Esophagus squamous epithelium (tissue), 5 donors: ENCODE data around the gene KDM3A. TPM values are rescaled to one million over a fixed set of nuclear protein-coding genes. Genes with fewer than 3 reads are reported as not detected.

ENCODE experiments used
- DNase-seq: peaks from one replicate; lab custom pipeline; 2025; lab: John Stamatoyannopoulos, UW
- H3K27ac ChIP-seq, 4 donors: fragments of 200-600 bp; sonication (generic); one replicate each; pipeline ENCODE4 v1.5.1; 2016 to 2019; ENCODE audit warnings: mild to moderate bottlenecking in 1 of 4
- H3K27me3 ChIP-seq, 4 donors: fragments of 200-600 bp; sonication (generic); 1 replicate in 3 of 4; 2 replicates in 1 of 4; pipeline versions ENCODE4 v1.5.1 to v1.6.0; 2017 to 2021; ENCODE audit warnings: antibody characterized with exemption in 1 of 4
- H3K36me3 ChIP-seq, 3 donors: fragments of 200-600 bp; sonication (generic); one replicate each; pipeline ENCODE4 v1.5.1; 2016 to 2019
- H3K4me1 ChIP-seq, 3 donors: fragments of 200-600 bp; sonication (generic); one replicate each; pipeline ENCODE4 v1.5.1; 2017 to 2019
- H3K4me3 ChIP-seq, 4 donors: fragments of 200-600 bp; sonication (generic); 1 replicate in 3 of 4; 2 replicates in 1 of 4; pipeline ENCODE4 v1.5.1; 2016 to 2019; ENCODE audit warnings: mild to moderate bottlenecking in 2 of 4, moderate library complexity in 1 of 4
- H3K9me3 ChIP-seq, 3 donors: fragments of 200-600 bp; sonication (generic); one replicate each; pipeline ENCODE4 v1.5.1; 2016 to 2019
- POLR2A ChIP-seq, 4 donors: fragments of 450-650 bp; IDR thresholded peaks; one replicate each; pipeline ENCODE4 v1.6.1; 2017; ENCODE audit warnings: antibody characterized with exemption in 4 of 4, mild to moderate bottlenecking in 4 of 4, moderate library complexity in 3 of 4
- WGBS, 2 donors: methylation state at CpG; one replicate each; pipeline ENCODE4 v1.1.5; 2018; 5-methylcytosine and 5-hydroxymethylcytosine counted together
- intact Hi-C: fragments of 100-400 bp; cut with DNase I; formaldehyde crosslinking; loops from one replicate; pipeline ENCODE4 v1.15.0; 2022
- total RNA-seq, 4 donors: library from RNA; depleted of rRNA; stranded (reverse); fragments of >200 nt; gene quantifications; one replicate each; pipeline ENCODE4 v1.1.0, GENCODE V29; 2016
- TF ChIP-seq, protein P1 (sequence below), 6 experiments: fragments of 450-650 bp in 4 of 6; fragments of 200-600 bp in 2 of 6; sonication (generic) in 2 of 6; IDR thresholded peaks; one replicate each; pipeline ENCODE4 v1.5.1; 2016 to 2019; ENCODE audit warnings: antibody characterized with exemption in 6 of 6, mild to moderate bottlenecking in 4 of 6, moderate library complexity in 4 of 6
- donor health status: DM: yes; HTN: yes; CAD: no.

The KDM3A gene
- total RNA-seq, 4 donors from 2014 or later: 22.0 to 60.7 (median 23.9) TPM

DNA sequence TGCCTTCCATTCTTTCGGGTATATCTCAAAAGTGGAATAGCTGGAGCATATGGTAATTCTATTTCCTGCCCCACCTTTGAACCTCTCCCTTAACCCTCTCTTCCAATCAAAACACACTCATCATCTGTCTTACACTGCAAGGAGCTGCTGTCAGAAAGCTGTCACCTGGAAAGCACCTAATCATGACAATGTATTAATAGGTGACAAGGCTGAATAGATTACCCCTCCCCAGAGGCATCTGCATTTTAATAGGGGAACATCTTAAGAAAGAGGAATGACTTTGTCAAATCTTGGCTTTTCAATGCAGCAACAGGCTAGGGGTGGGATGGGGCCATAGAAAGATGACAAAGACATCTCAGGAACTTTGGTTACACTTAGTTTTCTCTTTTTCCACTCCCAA, 80.8 kb downstream of the KDM3A start:
- Histone ChIP-seq H3K4me1 (no peaks in the 10 kb centered on the region), H3K9me3 (no peaks in the 10 kb centered on the region), H3K27ac (no peak overlapping the region), H3K4me3 (no peak overlapping the region), H3K36me3 (peaks cover 0 to 34% (median 0%) of the 10 kb centered on the region in 3 donors), H3K27me3 (no peaks in the 10 kb centered on the region)
- intact Hi-C loops: no loop called here
- no peak for DNase-seq
- no peak for TF ChIP-seq POLR2A (IDR thresholded peaks at IDR 0.05)
- TF ChIP-seq, protein P1, sequence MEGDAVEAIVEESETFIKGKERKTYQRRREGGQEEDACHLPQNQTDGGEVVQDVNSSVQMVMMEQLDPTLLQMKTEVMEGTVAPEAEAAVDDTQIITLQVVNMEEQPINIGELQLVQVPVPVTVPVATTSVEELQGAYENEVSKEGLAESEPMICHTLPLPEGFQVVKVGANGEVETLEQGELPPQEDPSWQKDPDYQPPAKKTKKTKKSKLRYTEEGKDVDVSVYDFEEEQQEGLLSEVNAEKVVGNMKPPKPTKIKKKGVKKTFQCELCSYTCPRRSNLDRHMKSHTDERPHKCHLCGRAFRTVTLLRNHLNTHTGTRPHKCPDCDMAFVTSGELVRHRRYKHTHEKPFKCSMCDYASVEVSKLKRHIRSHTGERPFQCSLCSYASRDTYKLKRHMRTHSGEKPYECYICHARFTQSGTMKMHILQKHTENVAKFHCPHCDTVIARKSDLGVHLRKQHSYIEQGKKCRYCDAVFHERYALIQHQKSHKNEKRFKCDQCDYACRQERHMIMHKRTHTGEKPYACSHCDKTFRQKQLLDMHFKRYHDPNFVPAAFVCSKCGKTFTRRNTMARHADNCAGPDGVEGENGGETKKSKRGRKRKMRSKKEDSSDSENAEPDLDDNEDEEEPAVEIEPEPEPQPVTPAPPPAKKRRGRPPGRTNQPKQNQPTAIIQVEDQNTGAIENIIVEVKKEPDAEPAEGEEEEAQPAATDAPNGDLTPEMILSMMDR (IDR thresholded peaks at IDR 0.05): no peak
- WGBS, 2 donors: 86 to 92% methylated on average over 1 of the region's 1 CpG

DNA sequence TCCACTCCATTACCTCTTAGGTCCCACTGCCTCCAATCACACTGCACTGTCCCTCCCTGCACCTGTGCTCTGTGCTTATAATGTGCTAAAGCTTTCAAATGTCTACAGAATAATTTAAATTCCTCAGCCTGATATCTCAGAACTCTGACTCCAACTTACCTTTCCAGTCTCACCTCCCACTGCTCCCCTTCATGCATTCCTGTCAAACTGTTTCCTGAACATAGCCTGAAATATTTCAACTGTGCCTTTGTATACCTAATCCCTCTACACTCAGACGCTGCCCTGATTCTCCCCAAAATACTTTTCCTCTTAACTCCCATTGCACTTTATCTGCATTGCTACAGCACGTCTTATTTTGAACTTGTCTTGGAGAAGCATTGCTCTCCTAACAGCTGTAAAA, 81.5 kb downstream of the KDM3A start:
- no peaks in the 10 kb centered on the region for H3K27me3 ChIP-seq
- WGBS, 2 donors: 93% methylated on average over 2 of the region's 2 CpGs
- H3K27ac ChIP-seq: no peak overlapping the region
- no peaks in the 10 kb centered on the region for H3K9me3 ChIP-seq
- H3K4me1 ChIP-seq: no peaks in the 10 kb centered on the region
- peaks cover 0 to 41% (median 0%) of the 10 kb centered on the region in 3 donors for H3K36me3 ChIP-seq
- intact Hi-C loops: no loop called here
- TF ChIP-seq POLR2A (IDR thresholded peaks at IDR 0.05): no peak
- TF ChIP-seq, protein P1 (IDR thresholded peaks at IDR 0.05): no peak
- no peak for DNase-seq
- H3K4me3 ChIP-seq: no peak overlapping the region

DNA sequence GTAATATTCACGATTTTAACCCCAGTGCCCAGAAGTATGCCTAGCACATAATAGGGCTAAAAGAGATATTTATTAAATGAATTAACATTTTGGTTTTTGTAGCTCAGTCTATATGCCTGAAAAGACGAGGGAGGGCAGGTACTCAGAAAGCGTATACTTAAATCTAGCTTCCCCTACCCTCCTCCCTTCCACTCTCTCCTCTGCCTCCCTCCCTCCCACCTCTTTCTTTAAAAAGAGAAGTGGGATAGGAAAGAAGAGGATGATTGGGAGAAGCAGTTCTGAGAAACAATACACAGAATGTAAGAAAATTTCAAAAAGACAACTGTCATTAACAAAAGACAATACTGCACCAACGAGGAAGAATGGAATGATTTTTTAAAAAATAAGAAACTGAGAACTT, 82.3 kb downstream of the KDM3A start:
- Histone ChIP-seq H3K9me3 (no peaks in the 10 kb centered on the region), H3K4me1 (no peaks in the 10 kb centered on the region), H3K27me3 (no peaks in the 10 kb centered on the region), H3K36me3 (peaks cover 0 to 49% (median 0%) of the 10 kb centered on the region in 3 donors), H3K4me3 (no peak overlapping the region), H3K27ac (no peak overlapping the region)
- intact Hi-C loops: no loop called here
- no peak for TF ChIP-seq POLR2A (IDR thresholded peaks at IDR 0.05)
- TF ChIP-seq, protein P1 (IDR thresholded peaks at IDR 0.05): no peak
- 94 to 100% methylated on average over 4 of the region's 4 CpGs for WGBS, 2 donors
- no peak for DNase-seq

DNA sequence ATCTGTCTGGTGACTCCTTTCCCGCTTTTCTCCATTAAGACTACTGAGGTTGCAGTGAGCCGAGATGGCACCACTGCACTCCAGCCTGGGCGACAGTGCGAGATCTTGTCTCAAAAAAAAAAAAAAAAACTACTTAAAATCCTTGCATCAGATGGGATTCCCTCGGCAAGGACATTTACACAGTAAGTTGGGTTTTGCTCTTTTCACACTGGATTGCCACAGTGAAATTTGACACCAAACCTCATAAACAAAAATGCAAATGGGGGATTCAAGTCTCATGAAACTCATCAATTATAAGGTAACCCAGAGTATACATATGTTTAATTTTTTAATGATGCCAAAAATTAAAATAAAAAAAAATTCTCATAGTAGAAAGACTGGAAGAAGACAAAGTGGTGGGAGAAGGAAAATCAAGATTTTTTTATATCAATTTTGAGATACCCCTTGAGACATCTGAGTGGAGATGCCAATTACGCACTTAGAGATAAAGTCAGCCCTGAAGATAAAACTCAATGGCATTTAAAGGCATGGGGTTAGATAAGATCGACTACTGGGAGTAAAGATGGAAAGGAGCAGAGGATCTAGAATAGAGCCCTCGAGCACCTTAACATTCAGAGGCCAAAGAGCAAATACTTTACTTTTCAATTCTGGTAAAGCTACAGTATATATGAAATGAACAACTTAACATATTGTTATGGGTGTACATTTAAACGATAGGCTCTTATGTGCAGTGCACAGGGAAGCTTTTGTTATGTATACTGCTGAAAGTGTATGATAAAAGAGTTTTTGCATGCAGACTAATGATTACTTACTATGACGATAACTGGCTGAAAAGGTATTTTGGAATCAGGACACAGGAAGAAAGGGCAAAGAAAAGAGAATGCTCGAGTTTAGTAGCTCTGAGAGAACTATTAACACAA, 84.5 kb downstream of the KDM3A start:
- WGBS, 2 donors: 87 to 88% methylated on average over 11 of the region's 11 CpGs
- TF ChIP-seq, protein P1 (IDR thresholded peaks at IDR 0.05): no peak
- TF ChIP-seq POLR2A (IDR thresholded peaks at IDR 0.05): no peak
- Histone ChIP-seq H3K4me3 (no peak overlapping the region), H3K27me3 (no peaks in the 10 kb centered on the region), H3K36me3 (peaks cover 0 to 48% (median 0%) of the 10 kb centered on the region in 3 donors), H3K4me1 (no peaks in the 10 kb centered on the region), H3K9me3 (no peaks in the 10 kb centered on the region), H3K27ac (no peak overlapping the region)
- DNase-seq: no peak
- intact Hi-C loops: no loop called here

DNA sequence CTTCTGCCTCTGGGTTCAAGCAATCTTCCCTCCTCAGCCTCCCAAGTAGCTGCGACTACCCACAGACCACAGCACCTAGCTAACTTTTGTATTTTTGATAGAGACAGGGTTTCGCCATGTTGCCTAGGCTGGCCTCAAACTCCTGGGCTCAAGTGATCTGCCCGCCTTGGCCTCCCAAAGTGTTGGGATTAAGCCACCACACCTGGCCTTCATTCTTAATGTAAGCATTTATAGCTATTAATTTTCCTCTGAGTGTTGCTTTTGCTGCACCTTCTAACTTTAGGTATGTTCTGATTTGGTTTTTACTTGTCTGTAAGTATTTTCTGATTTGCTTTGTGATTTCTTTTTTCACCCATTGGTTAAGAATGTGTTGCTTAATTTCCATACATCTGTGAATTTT, 92.4 kb downstream of the KDM3A start:
- no peak for DNase-seq
- no peaks in the 10 kb centered on the region for H3K4me1 ChIP-seq
- TF ChIP-seq POLR2A (IDR thresholded peaks at IDR 0.05): no peak
- TF ChIP-seq, protein P1 (IDR thresholded peaks at IDR 0.05): no peak
- 96 to 97% methylated on average over 3 of the region's 3 CpGs for WGBS, 2 donors
- no peak overlapping the region for H3K4me3 ChIP-seq
- H3K27ac ChIP-seq: no peak overlapping the region
- peaks cover 0 to 7% (median 0%) of the 10 kb centered on the region in 3 donors for H3K36me3 ChIP-seq
- intact Hi-C loops: no loop called here
- no peaks in the 10 kb centered on the region for H3K27me3 ChIP-seq
- peaks cover 0 to 11% (median 3%) of the 10 kb centered on the region in 3 donors for H3K9me3 ChIP-seq
